ENCODE data around the gene IKZF2.

Gene IKZF2

DNA sequence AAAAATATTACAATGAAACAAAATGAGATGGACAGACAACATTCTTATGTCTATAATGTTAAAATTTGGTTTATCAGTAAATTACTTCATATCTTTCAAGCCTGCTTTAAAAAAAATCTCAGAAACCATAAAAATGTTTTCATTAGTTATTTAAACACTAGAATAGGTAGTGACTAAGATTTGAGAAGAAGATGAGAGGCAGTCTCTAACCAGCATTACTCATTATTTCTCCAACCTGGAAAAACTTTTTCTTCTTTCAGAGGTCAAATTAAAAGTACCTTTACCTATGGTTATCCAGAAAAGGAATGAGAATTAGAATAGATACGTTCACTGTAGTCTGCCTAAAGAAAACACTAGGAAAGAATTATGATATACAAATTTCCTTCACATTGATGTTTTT, 50.3 kb downstream of the IKZF2 start:
- no peak for DNase-seq (ENCODE audit: low spot score)

DNA sequence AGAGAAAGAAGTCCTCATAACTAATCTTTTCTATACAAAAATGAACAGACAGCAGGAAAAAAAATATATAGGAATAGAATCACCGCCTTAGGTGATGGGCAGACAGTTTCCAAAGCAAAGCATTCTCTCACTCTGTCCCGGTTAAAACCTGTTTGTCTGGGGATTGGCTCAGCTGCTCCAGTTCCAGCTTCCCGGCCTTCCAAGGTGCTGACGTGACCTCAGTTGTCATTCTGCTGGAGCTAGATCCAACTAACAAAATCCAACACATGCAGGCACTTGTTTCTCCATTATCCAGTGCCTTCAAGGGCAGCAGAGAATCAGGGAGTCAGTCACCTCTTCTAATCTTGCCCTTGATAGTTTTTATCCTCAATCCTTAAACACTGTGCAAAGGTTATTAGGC, 52.8 kb downstream of the IKZF2 start:
- peak; percentile 8 for DNase-seq (ENCODE audit: low spot score)

DNA sequence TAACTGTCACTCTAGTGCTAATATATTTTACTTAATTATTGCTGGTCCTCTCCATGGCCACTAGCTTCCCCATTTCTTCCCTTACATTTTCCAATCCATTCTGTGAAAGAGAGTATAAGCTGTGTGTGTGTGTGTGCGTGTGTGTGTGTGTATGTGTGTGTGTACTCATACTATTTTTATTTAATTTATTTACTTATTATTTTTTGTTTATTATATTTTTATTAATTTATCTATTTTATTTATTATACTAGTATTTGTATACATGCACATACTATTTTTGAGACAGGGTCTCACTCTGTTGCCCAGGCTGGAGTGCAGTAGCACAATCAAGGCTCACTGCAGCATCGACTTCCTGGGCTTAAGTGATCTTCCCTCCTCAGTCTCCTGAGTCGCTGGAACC, 59.6 kb downstream of the IKZF2 start:
- no peak for DNase-seq (ENCODE audit: low spot score)

DNA sequence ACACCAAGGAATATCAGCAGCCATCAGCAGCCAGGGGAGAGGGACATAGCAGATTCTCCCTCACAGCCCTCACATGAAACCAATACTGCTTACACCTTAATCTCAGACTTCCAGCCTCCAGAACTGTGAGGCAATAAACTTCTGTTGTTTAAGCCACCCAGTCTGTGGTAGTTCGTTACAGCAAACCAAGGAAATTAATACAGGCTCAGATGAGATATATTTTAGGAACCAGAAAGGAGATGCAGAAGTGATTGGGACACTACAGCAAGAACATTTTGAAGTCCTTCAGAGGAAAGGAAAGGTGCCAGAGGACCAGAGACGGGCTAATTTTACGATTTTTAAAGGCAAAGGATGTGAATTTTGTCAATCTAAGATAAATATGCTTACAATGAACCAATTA, 60.6 kb downstream of the IKZF2 start:
- DNase-seq (ENCODE audit: low spot score), result no peak

DNA sequence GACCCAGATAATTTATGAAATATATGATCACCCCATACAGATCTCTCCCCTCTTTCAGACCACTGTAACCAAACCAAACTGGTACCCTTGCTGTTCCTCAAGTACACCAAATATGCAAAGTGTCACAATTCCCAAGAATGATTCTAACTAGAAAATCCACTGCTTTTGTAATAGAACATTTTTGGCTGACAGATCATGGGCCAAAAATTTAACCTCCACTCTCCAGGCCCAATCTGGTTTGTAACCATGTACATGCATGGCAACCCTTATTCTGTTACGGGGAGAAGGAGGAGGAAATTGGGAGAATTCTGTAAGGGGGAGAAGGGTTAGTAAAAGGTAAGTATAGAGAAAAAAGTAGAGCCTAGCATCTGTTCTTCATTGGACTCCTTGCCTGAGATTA, 62.0 kb downstream of the IKZF2 start:
- DNase-seq (ENCODE audit: low spot score), result no peak

DNA sequence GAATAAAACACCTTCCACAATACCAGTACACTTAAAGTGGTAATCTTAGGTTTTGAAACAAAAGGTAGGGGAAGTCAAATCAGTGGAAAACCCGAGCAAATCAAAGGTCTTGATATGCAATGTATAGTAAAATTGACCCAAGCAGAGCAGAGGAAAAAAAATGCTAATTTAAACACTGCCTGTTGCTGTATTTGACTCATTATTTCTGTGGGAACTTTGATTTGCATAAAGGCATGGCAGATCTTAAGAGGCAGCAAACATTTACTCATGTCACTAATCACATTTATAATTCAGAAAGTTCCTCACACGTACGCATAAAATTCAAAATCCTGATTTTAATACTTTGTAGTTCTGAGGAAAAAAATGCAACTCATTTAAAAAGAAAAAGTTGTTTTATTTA, 64.4 kb downstream of the IKZF2 start:
- no peak for DNase-seq (ENCODE audit: low spot score)

DNA sequence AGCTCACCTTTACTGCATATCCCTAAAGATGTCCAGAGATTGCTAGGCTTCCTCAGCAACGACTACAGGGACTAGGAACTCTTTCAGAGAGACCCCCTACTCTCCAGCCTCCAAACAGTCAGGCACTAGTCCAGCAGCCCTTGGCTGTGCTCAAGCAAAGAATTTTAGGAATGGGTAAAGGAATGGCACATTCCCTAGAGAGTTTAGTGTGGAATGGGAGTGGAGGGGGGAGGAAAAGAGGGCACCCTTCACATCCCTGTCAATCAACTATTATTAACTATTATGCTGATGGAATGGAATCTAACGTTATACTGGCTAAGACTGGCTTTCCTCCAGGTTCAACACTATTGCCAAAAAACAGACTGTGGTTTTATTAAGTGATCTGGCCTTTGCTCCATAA, 64.8 kb downstream of the IKZF2 start:
- no peak for DNase-seq (ENCODE audit: low spot score)

DNA sequence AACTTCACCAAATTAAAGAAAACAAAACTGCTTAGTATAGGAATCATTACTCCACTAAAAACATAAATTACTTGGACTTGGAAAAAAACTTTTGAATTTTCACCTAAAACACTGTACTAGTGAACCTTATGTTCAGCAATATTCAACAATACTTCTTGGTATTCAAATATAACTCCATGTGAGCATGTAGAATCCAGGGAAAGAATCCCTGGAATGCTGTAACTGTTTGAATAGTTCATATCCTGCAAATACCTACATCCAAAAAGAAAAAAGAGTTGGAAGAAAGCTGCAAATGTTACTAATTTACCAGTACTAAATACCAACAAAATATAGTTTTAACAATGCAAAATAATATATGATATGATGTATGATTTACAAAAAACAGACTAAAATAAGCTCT, 65.4 kb downstream of the IKZF2 start:
- DNase-seq (ENCODE audit: low spot score), result no peak

DNA sequence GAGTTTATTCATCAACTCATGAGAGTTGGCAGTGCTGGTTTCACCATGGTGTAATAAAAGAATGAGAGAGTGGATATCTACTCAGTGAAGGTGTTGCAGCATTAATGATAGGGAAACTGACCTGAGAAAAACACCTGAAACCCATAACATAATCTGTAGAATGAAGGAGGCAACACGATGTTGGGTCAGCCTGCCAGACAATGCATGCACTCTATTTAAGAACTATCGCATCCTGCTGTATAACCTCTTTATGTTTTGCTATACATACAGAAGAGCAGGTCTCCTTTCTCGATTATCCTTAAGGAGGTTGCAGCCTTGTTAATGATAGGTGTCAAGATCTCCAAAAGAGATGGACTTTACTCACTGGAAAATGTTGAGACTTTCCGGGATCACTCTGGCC, 65.9 kb downstream of the IKZF2 start:
- DNase-seq (ENCODE audit: low spot score), result no peak

DNA sequence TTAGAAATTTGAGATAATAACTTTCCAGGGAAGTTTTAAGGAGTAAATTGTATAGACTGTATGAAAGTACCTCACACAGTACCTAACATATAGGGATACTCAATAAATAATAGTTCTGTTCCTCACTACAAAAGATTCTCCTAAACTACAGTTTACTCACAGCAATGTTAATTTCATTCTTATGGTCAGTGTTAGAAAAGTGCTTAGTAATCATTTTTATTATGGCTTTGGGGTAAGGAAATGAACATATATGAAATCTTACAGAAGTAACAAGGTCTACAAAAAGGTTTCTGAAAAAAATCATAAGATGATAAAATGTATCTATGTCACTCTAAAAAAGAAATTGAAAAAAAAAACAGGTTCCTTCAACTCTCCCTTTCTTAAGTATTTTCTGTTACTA, 67.2 kb downstream of the IKZF2 start:
- DNase-seq (ENCODE audit: low spot score), result no peak

DNA sequence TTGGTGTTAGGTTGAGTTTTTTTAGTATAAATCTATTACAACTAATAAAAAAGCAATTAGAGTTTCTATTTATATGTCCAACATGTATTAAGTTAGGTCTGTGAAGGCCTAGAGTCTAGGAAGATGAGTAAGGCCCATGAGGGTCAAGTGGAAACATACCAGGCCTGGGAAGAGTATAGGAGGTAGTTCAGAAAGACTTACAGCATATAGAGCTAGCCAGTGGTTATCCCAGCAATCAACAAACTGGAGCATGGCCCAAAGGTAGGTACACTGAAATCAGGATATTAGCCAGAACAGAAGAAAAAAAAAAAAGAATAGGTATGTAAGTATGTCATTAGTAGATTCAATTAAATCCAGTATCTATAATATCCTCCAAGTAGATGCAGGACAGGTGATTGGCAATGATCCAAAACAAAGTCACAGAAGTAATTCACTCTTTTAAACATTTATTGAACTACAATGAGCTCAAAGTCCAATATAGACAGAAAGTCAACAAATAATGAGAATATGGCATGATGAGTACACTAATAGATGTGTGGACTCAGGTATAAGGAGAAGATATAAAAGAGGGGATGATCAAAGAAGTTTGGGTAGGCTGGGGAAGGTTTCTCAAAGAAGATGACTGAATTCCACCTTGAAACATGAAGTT, 70.3 kb downstream of the IKZF2 start:
- no peak for DNase-seq (ENCODE audit: low spot score)

DNA sequence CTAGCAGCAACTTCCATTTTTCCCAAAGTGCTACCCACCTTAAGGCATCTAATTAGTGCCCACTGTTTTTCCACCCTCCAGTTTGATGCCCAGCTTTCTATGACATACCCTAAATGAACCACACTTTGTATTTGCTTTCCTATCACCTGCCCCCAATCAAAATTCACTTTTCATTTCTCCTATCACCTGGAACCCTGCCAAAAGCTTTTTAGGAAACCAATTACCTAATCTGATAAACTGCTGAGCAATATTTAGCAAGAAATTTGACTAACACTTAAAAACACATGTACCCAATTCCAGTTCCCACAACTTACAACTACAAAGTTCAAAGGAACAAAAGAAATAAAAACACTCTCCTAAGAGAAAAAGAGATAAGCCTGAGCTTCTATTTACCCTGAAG, 71.7 kb downstream of the IKZF2 start:
- no peak for DNase-seq (ENCODE audit: low spot score)

DNA sequence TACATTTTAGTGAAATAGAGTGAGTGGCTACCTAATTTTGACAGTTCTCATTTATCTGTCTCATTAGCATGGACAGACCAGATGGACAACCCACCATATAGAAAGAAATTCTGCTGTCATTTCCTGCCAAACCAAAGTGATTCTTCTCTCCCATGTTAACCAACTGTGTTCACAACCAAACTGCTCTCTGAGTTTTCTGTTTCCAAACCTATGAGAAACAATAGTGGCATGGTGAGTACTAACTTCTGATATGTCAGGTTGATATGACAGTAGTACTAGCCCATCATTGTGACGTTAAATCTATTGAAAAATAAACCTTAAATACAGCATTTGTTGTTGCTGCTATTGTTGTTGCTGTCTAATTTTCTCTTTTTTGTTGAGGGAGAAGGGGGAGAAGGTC, 72.7 kb downstream of the IKZF2 start:
- DNase-seq (ENCODE audit: low spot score), result no peak

DNA sequence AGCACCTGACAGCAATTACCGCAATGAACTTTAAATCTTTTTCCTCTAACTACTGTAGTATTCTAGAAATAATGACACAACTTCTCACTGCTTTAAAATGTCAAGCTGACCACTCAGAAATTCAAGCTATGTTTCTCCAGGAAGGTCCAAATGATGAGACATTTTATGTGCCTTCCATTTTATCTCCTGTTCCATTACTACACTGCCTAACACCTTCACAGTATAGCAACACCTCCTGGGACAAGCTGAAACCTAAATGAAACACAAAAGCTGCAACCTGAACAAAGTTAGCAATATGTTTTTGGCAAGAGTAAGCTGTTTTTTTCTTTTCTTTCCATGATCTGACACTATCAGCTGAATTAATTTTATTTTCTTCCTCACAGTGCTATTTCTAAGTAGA, 81.9 kb downstream of the IKZF2 start:
- no peak for DNase-seq (ENCODE audit: low spot score)

DNA sequence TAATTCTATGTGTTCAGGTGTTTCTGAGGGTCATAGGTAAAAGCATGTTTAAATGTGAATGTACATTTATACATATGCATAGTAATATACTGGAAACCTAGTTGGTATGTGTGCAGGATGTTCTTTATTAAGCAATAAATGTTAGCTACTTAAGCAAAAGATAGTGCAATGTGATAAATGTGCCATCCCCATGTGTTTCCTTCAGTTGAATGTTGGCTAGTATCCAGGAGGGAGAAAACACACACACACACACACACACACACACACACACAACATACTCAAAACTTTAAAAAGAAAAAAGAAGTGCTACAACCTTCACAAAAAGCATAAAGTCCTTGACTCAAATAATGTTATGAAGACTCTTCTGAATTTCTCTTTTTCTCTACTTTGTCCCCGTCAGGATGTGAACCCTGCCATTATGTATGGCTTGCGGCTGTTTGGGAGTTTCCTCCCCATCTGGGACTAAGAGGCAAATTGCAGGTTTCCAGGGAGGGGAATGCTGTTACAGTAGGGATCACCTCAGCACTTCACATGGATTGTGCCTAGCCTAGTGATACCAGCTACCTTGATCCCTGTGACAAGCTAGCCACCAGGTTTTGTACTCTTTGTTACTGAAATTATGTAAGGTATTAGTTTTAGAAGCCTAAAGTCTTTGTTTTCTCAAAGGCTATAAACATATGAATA, 82.6 kb downstream of the IKZF2 start:
- DNase-seq (ENCODE audit: low spot score), result no peak

DNA sequence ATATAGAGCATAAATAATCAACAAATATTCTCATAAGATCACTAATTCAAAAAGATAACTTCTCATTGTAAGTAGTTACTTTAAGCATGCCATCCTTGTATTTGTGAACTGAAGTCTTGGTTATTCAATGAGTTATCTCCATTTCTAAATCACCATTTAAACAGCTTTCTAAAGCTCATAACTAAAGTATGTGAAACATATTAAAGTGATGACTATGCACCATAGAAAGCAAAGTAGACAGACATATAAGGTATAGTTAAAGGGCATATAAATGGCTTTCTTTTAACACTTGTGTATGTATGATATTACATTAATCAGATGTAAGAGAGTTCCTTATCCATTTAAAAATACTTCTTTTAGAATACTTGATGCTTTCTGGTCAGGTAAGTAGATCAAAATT, 83.5 kb downstream of the IKZF2 start:
- DNase-seq (ENCODE audit: low spot score), result no peak

DNA sequence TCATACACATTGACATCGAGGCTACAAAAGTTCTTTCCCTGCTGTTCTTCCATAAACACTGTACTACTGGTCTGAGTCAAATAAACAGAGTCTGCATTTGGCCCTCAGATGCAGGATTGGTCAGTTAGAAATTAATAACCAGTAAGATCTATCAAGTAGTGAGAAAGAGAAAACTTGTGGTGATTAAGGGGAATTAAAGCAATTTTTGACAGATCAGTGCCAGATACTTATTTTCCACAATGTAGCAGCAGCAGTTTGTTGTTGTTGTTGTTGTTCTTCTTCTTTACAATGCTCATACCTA, 85.0 kb downstream of the IKZF2 start:
- no peak for DNase-seq (ENCODE audit: low spot score)

DNA sequence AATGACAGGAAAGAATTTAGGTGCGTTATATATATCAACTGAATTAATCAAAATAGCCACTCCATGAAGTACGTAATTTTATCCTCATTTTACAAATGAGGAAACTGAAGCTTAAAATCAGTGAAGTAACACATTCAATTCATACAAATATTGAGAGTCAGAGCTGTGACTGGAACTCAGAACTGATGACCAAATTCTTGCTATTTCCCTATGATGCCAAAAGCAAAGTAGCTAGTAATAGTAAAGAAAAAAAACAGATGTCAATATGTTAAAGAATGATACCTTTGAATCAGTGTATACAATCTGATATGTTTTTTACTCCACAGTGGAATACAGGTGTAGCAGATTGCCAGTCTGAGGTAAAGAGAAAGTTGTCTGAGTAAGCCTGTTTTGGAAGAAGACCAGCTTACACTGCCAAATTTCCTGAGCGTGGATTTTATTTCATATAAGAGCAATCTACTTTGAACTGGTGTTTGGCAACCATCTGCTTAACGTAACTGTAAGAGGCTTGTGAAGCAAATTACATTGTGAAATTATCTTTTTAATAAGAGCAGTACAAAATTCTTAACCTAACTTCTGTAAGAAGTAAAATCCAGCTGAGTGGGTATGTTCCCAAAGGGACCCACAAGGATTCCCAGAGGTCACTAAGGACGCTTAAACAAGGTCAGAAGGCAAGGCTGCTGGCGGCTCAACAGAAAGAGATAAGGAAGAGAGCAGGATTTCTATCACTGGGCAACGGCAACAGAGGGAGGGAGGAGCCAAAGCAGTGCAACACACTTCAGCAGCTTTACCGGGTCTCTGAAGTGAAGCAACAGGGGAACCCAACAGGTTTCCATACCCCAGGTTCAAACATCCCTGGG, 85.6 kb downstream of the IKZF2 start:
- no peak for DNase-seq (ENCODE audit: low spot score)

DNA sequence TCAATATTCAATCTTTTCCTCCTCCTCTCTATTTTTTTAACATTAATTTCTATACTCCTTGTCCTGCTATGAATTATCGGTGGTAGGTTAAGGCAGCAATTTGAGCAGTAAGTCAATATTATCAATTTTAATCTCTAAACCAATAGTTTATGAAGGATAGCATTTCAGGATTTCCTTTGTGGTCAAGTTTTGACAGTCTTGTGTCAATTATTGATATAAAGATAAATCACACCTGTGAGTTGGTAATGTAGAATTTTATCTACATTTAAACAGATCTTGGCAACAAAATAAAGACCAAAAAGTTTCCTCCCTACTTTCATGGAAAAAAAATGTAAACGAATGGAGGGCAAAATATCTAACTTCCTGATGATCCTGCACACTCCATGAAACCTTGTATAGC, 87.3 kb downstream of the IKZF2 start:
- no peak for DNase-seq (ENCODE audit: low spot score)

DNA sequence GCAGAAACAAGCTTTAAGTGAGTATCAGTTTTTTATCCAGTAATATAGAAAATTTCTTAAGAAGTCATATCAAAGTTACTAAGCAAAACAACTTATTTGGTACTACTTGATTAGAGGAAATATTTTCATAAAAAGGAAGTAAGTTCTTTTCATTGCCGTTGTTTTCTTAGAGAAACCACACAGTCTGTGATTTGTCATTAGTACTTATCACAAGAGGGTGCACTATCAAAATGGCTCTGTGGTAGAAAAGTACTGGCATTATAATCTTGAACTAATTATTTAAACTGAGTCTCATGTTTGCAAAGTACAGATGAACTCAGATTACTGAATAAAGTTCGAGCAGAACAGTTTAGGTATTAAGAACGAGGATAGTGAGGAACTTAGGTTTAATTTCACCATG, 93.4 kb downstream of the IKZF2 start:
- no peak for DNase-seq (ENCODE audit: low spot score)

DNA sequence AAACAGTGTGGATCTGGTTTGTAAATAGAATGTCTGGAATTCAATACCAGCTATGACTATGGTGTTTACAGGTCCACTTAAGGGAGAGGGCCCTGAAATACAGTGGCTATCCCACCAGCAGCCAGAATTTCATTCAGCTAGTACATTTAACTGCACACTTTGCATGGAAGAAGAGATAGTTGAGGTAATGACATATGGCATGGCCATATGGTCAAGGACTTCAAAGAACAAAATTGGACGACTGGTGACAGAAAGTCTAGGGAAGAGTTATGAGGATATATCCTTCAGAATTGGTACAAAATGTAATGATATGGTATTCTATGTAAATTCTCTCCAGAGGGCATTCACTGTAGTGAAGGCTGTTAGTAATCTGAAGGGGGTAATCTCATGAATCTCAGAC, 105.0 kb downstream of the IKZF2 start:
- peak; percentile 53 for DNase-seq (ENCODE audit: low spot score)

DNA sequence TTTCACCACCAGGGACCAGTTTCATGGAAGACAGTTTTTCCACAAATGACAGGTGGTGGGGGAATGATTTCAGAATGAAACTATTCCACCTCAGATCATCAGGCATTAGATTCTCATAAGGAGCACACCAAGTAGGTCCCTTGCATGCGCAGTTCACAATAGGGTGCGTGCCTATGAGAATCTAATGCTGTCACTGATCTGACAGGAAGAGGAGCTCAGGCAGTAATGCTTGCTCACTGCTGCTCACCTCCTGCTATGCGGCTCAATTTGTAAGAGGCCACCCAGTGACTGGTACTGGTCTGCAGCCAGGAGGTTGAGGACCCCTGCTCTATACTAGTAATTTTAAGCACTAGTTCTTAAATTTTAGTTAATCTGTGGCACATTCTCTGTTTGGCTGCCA, 107.8 kb downstream of the IKZF2 start:
- no peak for DNase-seq (ENCODE audit: low spot score)

DNA sequence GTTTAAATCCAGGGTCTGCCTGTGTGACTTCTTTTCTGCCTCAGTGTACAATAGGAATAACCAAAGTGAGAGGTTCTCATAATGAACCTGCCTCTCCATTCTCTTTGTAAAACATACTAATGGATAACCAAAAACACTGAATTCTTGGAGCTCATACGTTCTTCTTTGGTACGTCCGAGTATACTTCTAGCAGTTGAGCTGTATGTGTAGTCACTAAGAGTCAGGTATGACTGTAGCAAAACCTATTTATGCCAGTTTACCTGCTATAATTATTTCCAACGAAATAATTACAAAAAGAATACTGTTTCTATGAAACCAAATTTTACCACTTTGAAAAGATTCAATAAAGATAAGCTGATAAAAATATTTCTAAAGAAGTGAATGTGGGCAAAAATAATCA, 109.2 kb downstream of the IKZF2 start:
- no peak for DNase-seq (ENCODE audit: low spot score)

DNA sequence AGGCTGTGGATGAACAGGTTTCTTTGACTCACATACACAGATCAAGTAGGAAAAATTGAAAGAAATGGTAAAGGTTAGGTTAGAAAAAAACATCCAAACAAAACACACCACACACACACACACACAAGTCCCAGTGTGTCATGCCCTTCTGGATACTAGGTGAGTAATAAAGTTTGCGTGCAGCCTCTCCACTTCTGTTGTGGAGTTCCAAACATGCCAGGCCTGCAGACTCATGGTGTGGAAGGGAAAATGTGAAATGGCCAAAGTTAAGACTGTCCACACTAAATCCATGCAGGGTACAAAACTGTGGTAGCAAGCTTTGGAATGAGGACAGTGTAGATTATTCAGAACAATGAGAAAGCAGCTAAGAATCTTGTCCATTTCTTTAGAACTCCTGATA, 114.6 kb downstream of the IKZF2 start:
- no peak for DNase-seq (ENCODE audit: low spot score)

All from cerebellar cortex (tissue), 1 donor.